K562 (cell line): ENCODE measurements around the gene RCC1. TPM values are rescaled to one million over a fixed set of nuclear protein-coding genes. Genes with fewer than 3 reads are reported as not detected.

Source experiments
- ATAC-seq: fragments of 200-7000 bp; cut with Tn5 transposase; 3 replicates; pipeline ENCODE4 v1.9.1; 2020; ENCODE audit warnings: moderate library complexity
- Bru-seq: library from RNA; stranded (reverse); fragments of 400-500 nt; gene quantifications from one replicate; lab custom pipeline; 2021; lab: Mats Ljungman, UMichigan
- BruChase-seq, 2 experiments: library from RNA; stranded (reverse); fragments of 400-500 nt; gene quantifications; one replicate each; lab custom pipeline; 2021; lab: Mats Ljungman, UMichigan
- BruUV-seq: library from RNA; stranded (reverse); fragments of 400-500 nt; replicated peaks from 2 replicates; lab custom pipeline; 2021; lab: Mats Ljungman, UMichigan
- CTCF ChIA-PET: fragments of 300-600 bp; formaldehyde crosslinking; extraction: SDS; loops from one replicate; lab custom pipeline; 2021; ENCODE audit warnings: low intra/inter-chr PET ratio; lab: Yijun Ruan, JAX
- POLR2A ChIA-PET: fragments of 300-600, 350-650 bp; sonication (Branson Sonifier 250); formaldehyde crosslinking; extraction: SDS; loops from one replicate; lab custom pipeline; 2021; ENCODE audit warnings: antibody characterized with exemption, inconsistent platforms; lab: Yijun Ruan, JAX
- DNase-seq, 4 experiments: peaks; one replicate each; pipeline versions ENCODE4 v3.0.0 to v3.0.0-alpha.2; 2011 to 2018; ENCODE audit warnings: low spot score in 3 of 4, mixed read lengths in 3 of 4; ENCODE audit errors: extremely low read depth in 1 of 4
- FAIRE-seq: peaks from 2 replicates; lab custom pipeline; 2011; peaks lifted over from hg19 to GRCh38; lab: Jason Lieb, UNC
- H2AFZ ChIP-seq: 2 replicates; pipeline ENCODE4 v1.6.0; 2011; ENCODE audit warnings: low read depth, low read length, control low read depth, inconsistent platforms
- H3K27ac ChIP-seq: fragments of 200-600 bp; 3 replicates; pipeline ENCODE4 v1.8.0; 2011; ENCODE audit warnings: low read depth, mild to moderate bottlenecking, control low read depth, inconsistent platforms, low read length, moderate library complexity, mixed read lengths; ENCODE audit errors: extremely low read depth
- H3K27me3 ChIP-seq, 2 experiments: fragments of 300-600 bp in 1 of 2; 2 replicates in 1 of 2; 3 replicates in 1 of 2; pipeline versions ENCODE4 v1.6.0 to v1.8.0; 2011; ENCODE audit warnings: inconsistent platforms in 2 of 2, low read length in 2 of 2, mild to moderate bottlenecking in 1 of 2, mixed read lengths in 1 of 2, moderate library complexity in 1 of 2; ENCODE audit not compliant: control insufficient read depth in 2 of 2, insufficient read depth in 2 of 2
- H3K36me3 ChIP-seq: fragments of 300-600 bp; 3 replicates; pipeline ENCODE4 v1.8.0; 2011; ENCODE audit warnings: mild to moderate bottlenecking, low read length, inconsistent platforms; ENCODE audit not compliant: control insufficient read depth, insufficient read depth
- H3K4me1 ChIP-seq, 2 experiments: fragments of 200-600 bp in 1 of 2; replicated peaks in 1 of 2; 2 replicates in 1 of 2; 3 replicates in 1 of 2; pipeline versions ENCODE4 v1.5.1 to v1.8.0; 2011; ENCODE audit warnings: inconsistent platforms in 2 of 2, low read length in 2 of 2, mild to moderate bottlenecking in 1 of 2, mixed read lengths in 1 of 2, moderate library complexity in 1 of 2; ENCODE audit not compliant: control insufficient read depth in 2 of 2, insufficient read depth in 2 of 2
- H3K4me2 ChIP-seq: 2 replicates; pipeline ENCODE4 v1.6.1; 2011; ENCODE audit warnings: low read length, control low read depth, inconsistent platforms, mixed read lengths; ENCODE audit not compliant: insufficient read depth
- H3K4me3 ChIP-seq: fragments of 200-600 bp; sonication (generic), shearing (Covaris generic); 2 replicates; pipeline ENCODE4 v1.5.1; 2016; ENCODE audit warnings: control low read depth, inconsistent platforms
- H3K79me2 ChIP-seq: fragments of 200-600 bp; 3 replicates; pipeline ENCODE4 v1.8.0; 2011; ENCODE audit warnings: low read length, inconsistent platforms; ENCODE audit not compliant: control insufficient read depth, insufficient read depth
- H3K9ac ChIP-seq, 2 experiments: 2 replicates each; pipeline versions ENCODE4 v1.6.0 to v1.6.1; 2011; ENCODE audit warnings: low read depth in 2 of 2, low read length in 2 of 2, control low read depth in 1 of 2, inconsistent platforms in 1 of 2, mild to moderate bottlenecking in 1 of 2, mixed read lengths in 1 of 2; ENCODE audit not compliant: insufficient read depth in 1 of 2
- H3K9me1 ChIP-seq: one replicate; pipeline ENCODE4 v1.6.0; 2011; ENCODE audit warnings: inconsistent platforms, mild to moderate bottlenecking, low read length, moderate library complexity; ENCODE audit not compliant: control insufficient read depth, insufficient read depth
- H3K9me3 ChIP-seq: replicated peaks from 2 replicates; pipeline ENCODE4 v1.5.1; 2011; ENCODE audit warnings: low read depth, low read length, inconsistent platforms; ENCODE audit not compliant: control insufficient read depth, insufficient read depth
- H4K20me1 ChIP-seq: replicated peaks from 2 replicates; pipeline ENCODE4 v1.6.1; 2011; ENCODE audit warnings: low read length, inconsistent platforms, mixed read lengths; ENCODE audit not compliant: control insufficient read depth, insufficient read depth
- FOXA3 ChIP-seq, 2 experiments: fragments of 450-650 bp in 1 of 2; sonication (generic) in 1 of 2; formaldehyde crosslinking; IDR thresholded peaks in 1 of 2; conservative IDR thresholded peaks in 1 of 2; 2 replicates each; pipeline versions ENCODE4 v1.4.0 to v1.8.0; 2020 to 2022; ENCODE audit warnings: mild to moderate bottlenecking in 2 of 2, missing genetic modification reagents in 1 of 2
- IFI16 ChIP-seq: fragments of 250-450 bp; sonication (Bioruptor Pico); IDR thresholded peaks from 2 replicates; pipeline ENCODE4 v2.1.2; 2022; ENCODE audit warnings: mild to moderate bottlenecking, inconsistent platforms
- NFRKB ChIP-seq: fragments of 450-650 bp; IDR thresholded peaks from 2 replicates; pipeline ENCODE4 v1.6.1; 2016; ENCODE audit warnings: low read depth
- RAD21 ChIP-seq, 2 experiments: fragments of 250-450 bp in 1 of 2; fragments of 450-650 bp in 1 of 2; sonication (Bioruptor Pico) in 1 of 2; formaldehyde crosslinking in 1 of 2; IDR thresholded peaks in 1 of 2; conservative IDR thresholded peaks in 1 of 2; 2 replicates each; pipeline versions ENCODE4 v1.4.0 to v1.8.0; 2020 to 2022; ENCODE audit warnings: mild to moderate bottlenecking in 2 of 2, moderate library complexity in 1 of 2
- RNF2 ChIP-seq: sonication (generic); IDR thresholded peaks from 2 replicates; pipeline ENCODE4 v1.6.1; 2016
- SP1 ChIP-seq: sonication (generic); formaldehyde crosslinking; IDR thresholded peaks from 2 replicates; pipeline ENCODE4 v1.8.1; 2022; ENCODE audit warnings: mild to moderate bottlenecking, missing genetic modification reagents
- SP2 ChIP-seq: IDR thresholded peaks from 2 replicates; pipeline ENCODE4 v1.6.1; 2011; ENCODE audit warnings: mild to moderate bottlenecking, low read depth, low read length, moderate library complexity; ENCODE audit not compliant: poor library complexity, severe bottlenecking; ENCODE audit errors: extremely low read depth
- ZNF324 ChIP-seq: fragments of 250-450 bp; sonication (Bioruptor Pico); IDR thresholded peaks from 2 replicates; pipeline ENCODE4 v1.4.0; 2020; ENCODE audit warnings: mild to moderate bottlenecking
- ZNF444 ChIP-seq: fragments of 250-450 bp; sonication (Bioruptor Pico); IDR thresholded peaks from 2 replicates; pipeline ENCODE4 v1.4.0; 2020; ENCODE audit warnings: mild to moderate bottlenecking, moderate library complexity
- WGBS: fragments of 100-300 bp; shearing (Covaris generic); methylation state at CpG from one replicate; pipeline ENCODE4 v1.1.6; 2016; ENCODE audit warnings: low coverage, mixed read lengths; ENCODE audit not compliant: insufficient coverage; ENCODE audit errors: missing lambda C conversion rate; 5-methylcytosine and 5-hydroxymethylcytosine counted together
- in situ Hi-C: fragments of 300-500 bp; cut with MboI; formaldehyde crosslinking; loops from 4 replicates; pipeline ENCODE4 v1.15.0; 2018; ENCODE audit warnings: inconsistent platforms, mixed read lengths
- intact Hi-C: fragments of 100-400 bp; cut with micrococcal nuclease; formaldehyde crosslinking; loops from 2 replicates; pipeline ENCODE4 v1.14.2; 2022
- long read RNA-seq, 3 experiments: library from polyadenylated mRNA in 2 of 3; library from RNA in 1 of 3; unstranded in 2 of 3; stranded (forward) in 1 of 3; transcript quantifications; one replicate each; pipeline ENCODE4 v2.0.0, GENCODE V29; 2019 to 2022
- polyA minus RNA-seq, 3 experiments: library from RNA; depleted of rRNA, polyadenylated mRNA; stranded (reverse); fragments of >200 nt; gene quantifications; 2 replicates each; pipeline ENCODE4 v1.2.3, GENCODE V29; 2011
- polyA plus RNA-seq, 8 experiments: library from polyadenylated mRNA; depleted of rRNA in 4 of 8; stranded (reverse) in 5 of 8; unstranded in 3 of 8; fragments of >200 nt; fragmentation: Nextera tagmentation in 2 of 8; fragmentation: Illumina TruSeq in 1 of 8; extraction: Ambion mirVana in 2 of 8; extraction: Trizol in 1 of 8; gene quantifications; 2 replicates each; pipeline versions ENCODE4 v1.2.1 to v1.2.3, GENCODE V29; 2011 to 2014; ENCODE audit warnings: inconsistent platforms in 1 of 8, missing spikeins in 1 of 8
- total RNA-seq, 7 experiments: library from RNA; depleted of rRNA in 6 of 7; stranded (reverse); fragments of >200 nt in 6 of 7; fragmentation: Illumina TruSeq in 2 of 7; extraction: Trizol in 2 of 7; gene quantifications; 2 replicates each; pipeline versions ENCODE4 v1.2.1 to v1.2.3, GENCODE V29; 2011 to 2021; ENCODE audit warnings: low replicate concordance in 1 of 7

Gene RCC1, protein sequence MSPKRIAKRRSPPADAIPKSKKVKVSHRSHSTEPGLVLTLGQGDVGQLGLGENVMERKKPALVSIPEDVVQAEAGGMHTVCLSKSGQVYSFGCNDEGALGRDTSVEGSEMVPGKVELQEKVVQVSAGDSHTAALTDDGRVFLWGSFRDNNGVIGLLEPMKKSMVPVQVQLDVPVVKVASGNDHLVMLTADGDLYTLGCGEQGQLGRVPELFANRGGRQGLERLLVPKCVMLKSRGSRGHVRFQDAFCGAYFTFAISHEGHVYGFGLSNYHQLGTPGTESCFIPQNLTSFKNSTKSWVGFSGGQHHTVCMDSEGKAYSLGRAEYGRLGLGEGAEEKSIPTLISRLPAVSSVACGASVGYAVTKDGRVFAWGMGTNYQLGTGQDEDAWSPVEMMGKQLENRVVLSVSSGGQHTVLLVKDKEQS
- total RNA-seq (2011; cell fraction: chromatin; rRNA removed; ENCODE audit: low replicate concordance): 64.6 and 140 TPM in 2 replicates
- 103 and 112 TPM in 2 replicates for total RNA-seq (2011; cell fraction: nucleolus; rRNA removed)
- 79.6 and 82.3 TPM in 2 replicates for total RNA-seq (2011; cell fraction: nucleoplasm; rRNA removed)
- 106 and 126 TPM in 2 replicates for total RNA-seq (2014; rRNA removed)
- 96.5 and 107 TPM in 2 replicates for total RNA-seq (2014; rRNA removed; fragmentation: Illumina TruSeq; extraction: Trizol)
- 134 and 139 TPM in 2 replicates for total RNA-seq (2015; rRNA removed; fragmentation: Illumina TruSeq; extraction: Trizol)
- total RNA-seq (2021): 126 and 149 TPM in 2 replicates
- polyA plus RNA-seq (2011; rRNA removed): 93.5 and 118 TPM in 2 replicates
- 87.8 and 89.2 TPM in 2 replicates for polyA plus RNA-seq (2011; cell fraction: cytosol; rRNA removed)
- polyA plus RNA-seq (2011; cell fraction: nucleus; rRNA removed): 78.2 and 92.8 TPM in 2 replicates
- polyA plus RNA-seq (2012): 94.3 and 129 TPM in 2 replicates
- polyA plus RNA-seq (2014; fragmentation: Illumina TruSeq; extraction: Trizol): 187 and 202 TPM in 2 replicates
- 10 to 100 TPM; 16.4 to 28.1 TPM for polyA plus RNA-seq (2014; fragmentation: Nextera tagmentation; extraction: Ambion mirVana)
- polyA plus RNA-seq (2014; rRNA removed): 142 TPM in 2 replicates
- 102 and 113 TPM in 2 replicates for polyA minus RNA-seq (2011; rRNA and poly(A)+ RNA removed)
- 61.3 and 61.4 TPM in 2 replicates for polyA minus RNA-seq (2011; cell fraction: cytosol; rRNA and poly(A)+ RNA removed)
- 26.4 and 52.8 TPM in 2 replicates for polyA minus RNA-seq (2011; cell fraction: nucleus; rRNA and poly(A)+ RNA removed)
- Bru-seq, nascent RNA: percentile 98 among the genes with signal in this experiment
- percentile 94 among the genes with signal in this experiment for BruChase-seq, experiment 1, labeled RNA remaining after a 2-hour chase
- percentile 89 among the genes with signal in this experiment for BruChase-seq, experiment 2, labeled RNA remaining after a 6-hour chase
- long read RNA-seq, experiment 1, transcript RCC1-202 (10 exons, 2,424 nt): major isoform, 215 of 454 reads
- long read RNA-seq, experiment 1, partial matches to known transcripts: 124 of 454 reads
- long read RNA-seq, experiment 1, other reads (novel, unspliced or antisense): 106 of 454 reads
- long read RNA-seq, experiment 2, transcript RCC1-202 (10 exons, 2,424 nt): major isoform, 43 of 220 reads
- long read RNA-seq, experiment 2, partial matches to known transcripts: 120 of 220 reads
- long read RNA-seq, experiment 2, other reads (novel, unspliced or antisense): 53 of 220 reads
- long read RNA-seq, experiment 3, transcript RCC1-202 (10 exons, 2,424 nt): major isoform, 125 of 209 reads
- long read RNA-seq, experiment 3, partial matches to known transcripts: 32 of 209 reads
- long read RNA-seq, experiment 3, other reads (novel, unspliced or antisense): 52 of 209 reads

DNA sequence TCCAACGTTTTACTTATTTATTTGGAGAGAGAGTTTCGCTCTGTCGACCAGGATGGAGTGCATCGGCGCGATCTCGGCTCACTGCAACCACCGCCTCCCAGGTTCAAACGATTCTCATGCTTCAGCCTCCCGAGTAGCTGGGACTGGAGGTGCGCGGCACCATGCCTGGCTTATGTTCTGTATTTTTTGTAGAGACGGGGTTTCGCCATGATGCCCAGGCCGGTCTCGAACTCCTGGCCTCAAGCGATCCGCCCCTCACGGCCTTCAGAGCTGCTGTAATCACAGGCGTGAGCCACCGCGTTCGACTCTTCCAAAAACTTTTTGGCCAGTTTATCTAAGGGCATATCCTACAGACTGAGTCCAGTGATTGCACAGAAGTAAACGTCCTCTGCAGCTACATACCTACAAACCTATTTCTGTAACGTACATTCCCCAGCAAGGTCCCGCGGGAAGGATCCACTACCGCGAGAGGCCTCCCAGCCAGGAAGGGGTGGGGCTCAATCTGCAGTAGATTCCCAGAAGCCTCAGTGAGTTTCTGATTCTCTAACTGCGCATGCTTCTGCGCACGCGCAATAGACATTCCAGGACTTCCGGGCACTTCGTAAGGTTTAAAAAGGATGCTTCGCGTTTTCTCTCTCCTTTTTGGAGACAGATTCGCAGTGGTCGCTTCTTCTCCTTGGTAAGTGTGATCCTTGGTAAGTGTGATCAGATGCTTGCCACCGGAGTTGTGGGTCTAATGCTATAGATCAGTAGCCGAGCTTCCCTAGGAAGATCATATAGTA, at the start of gene RCC1:
RCC1 (plus strand) TSS at position 638 of the 782 bp plus-strand sequence. CDS start 23,824 bp downstream, outside the sequence.
- Histone ChIP-seq H3K27me3 (no peaks in the 10 kb centered on the region), H3K4me1 (peaks cover 11 to 29% of the 10 kb centered on the region in 2 experiments; a peak in 4 of 5 replicates), H3K4me2 (peak within 1 kb of the TSS; percentile 99), H2AFZ (peak within 1 kb of the TSS; percentile 94), H4K20me1 (peaks cover 22% of the 10 kb centered on the region), H3K9me1 (peaks cover 3% of the 10 kb centered on the region), H3K9me3 (no peaks in the 10 kb centered on the region; the same call in 1 of the 2 replicates), H3K9ac (peak within 1 kb of the TSS; percentile 97 to 100), H3K36me3 (peaks cover 45% of the 10 kb centered on the region), H3K4me3 (peak within 1 kb of the TSS; percentile 87), H3K79me2 (peaks cover 65% of the 10 kb centered on the region), H3K27ac (peak within 1 kb of the TSS; percentile 94)
- DNase-seq (peak; percentile 95 to 99 (median 96)), ATAC-seq (peak; percentile 81), FAIRE-seq (peak; percentile 98)
- in situ Hi-C loops (no loop called here), intact Hi-C loops (no loop called here)
- ChIA-PET CTCF (interaction anchor here (0.9 kb wide), 1 partner anchor 98 kb away, joined by 3 read pairs; no protein-coding TSS in a partner anchor), POLR2A (interaction anchor here (0.5 to 13.0 kb wide), 51 partner anchors 8 to 830 kb away, joined by 3 to 201 read pairs (median 5); partner anchors contain the start of genes ATP5IF1, MED18, RNU11 and TRNAU1AP)
- WGBS: under 1% methylated on average over 41 of the region's 41 CpGs
- BruUV-seq: TSS peak; percentile 99
- TF ChIP-seq SP2: no peak
- TF ChIP-seq RNF2: peak; percentile 69; the same call in 1 of the 2 replicates
- no peak; a peak in 1 of 4 replicates for TF ChIP-seq FOXA3 (CRISPR knock-in tag; conservative IDR thresholded peaks at IDR 0.05 in 1 of 2, IDR thresholded peaks at IDR 0.05 in 1 of 2)
- TF ChIP-seq NFRKB: peak; percentile 82
- TF ChIP-seq RAD21 (CRISPR knock-in tag; conservative IDR thresholded peaks at IDR 0.05 in 1 of 2, IDR thresholded peaks at IDR 0.05 in 1 of 2): 0 out of 4 replicates have a peak, but pooled peaks of 1 of the 2 experiments have one; percentile 10
- TF ChIP-seq ZNF444 (CRISPR knock-in tag): no peak
- 0 out of 2 replicates have a peak, but pooled peaks have one; percentile 45 for TF ChIP-seq ZNF324 (CRISPR knock-in tag)
- TF ChIP-seq SP1 (CRISPR knock-in tag): peak; percentile 78
- TF ChIP-seq IFI16 (CRISPR knock-in tag): 0 out of 2 replicates have a peak, but pooled peaks have one; percentile 57
